ENCODE measurements around the gene SUSD4. TPM values are rescaled to one million over a fixed set of nuclear protein-coding genes. Genes with fewer than 3 reads are reported as not detected.

SUSD4 gene
- total and polyA plus RNA-seq, 8 donors: 2.0 to 29.2 (median 25.0) TPM

DNA sequence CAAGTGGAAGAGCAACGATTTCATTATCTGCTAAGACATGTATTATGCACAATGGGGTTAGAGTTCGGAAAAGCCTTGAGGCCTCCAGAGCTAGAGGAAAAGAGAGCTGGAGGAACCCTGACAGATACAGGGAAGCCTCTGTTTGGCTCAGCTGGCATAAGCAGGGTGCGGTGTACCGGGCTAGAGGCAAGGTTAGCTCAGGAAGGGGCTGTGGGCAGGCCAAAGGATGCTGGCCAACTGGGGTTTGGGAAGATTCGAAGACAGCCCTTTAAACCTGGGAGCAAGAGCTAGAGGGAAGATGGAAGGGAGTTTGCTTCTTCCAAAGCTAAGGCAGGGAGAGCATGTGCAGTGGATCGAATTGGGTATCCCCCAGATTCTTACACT is 113.4 kb downstream of the SUSD4 start:
- Histone ChIP-seq H3K9me3 (no peaks in the 10 kb centered on the region), H3K27me3 (no peaks in the 10 kb centered on the region), H3K4me3 (no peak overlapping the region), H3K36me3 (no peaks in the 10 kb centered on the region), H3K27ac (no peak overlapping the region), H3K4me1 (no peaks in the 10 kb centered on the region)
- intact Hi-C loops (cut with DNase I): no loop called here
- TF ChIP-seq, protein P1, sequence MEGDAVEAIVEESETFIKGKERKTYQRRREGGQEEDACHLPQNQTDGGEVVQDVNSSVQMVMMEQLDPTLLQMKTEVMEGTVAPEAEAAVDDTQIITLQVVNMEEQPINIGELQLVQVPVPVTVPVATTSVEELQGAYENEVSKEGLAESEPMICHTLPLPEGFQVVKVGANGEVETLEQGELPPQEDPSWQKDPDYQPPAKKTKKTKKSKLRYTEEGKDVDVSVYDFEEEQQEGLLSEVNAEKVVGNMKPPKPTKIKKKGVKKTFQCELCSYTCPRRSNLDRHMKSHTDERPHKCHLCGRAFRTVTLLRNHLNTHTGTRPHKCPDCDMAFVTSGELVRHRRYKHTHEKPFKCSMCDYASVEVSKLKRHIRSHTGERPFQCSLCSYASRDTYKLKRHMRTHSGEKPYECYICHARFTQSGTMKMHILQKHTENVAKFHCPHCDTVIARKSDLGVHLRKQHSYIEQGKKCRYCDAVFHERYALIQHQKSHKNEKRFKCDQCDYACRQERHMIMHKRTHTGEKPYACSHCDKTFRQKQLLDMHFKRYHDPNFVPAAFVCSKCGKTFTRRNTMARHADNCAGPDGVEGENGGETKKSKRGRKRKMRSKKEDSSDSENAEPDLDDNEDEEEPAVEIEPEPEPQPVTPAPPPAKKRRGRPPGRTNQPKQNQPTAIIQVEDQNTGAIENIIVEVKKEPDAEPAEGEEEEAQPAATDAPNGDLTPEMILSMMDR (IDR thresholded peaks at IDR 0.05): no peak
- ATAC-seq (no peak), DNase-seq (no peak)

DNA sequence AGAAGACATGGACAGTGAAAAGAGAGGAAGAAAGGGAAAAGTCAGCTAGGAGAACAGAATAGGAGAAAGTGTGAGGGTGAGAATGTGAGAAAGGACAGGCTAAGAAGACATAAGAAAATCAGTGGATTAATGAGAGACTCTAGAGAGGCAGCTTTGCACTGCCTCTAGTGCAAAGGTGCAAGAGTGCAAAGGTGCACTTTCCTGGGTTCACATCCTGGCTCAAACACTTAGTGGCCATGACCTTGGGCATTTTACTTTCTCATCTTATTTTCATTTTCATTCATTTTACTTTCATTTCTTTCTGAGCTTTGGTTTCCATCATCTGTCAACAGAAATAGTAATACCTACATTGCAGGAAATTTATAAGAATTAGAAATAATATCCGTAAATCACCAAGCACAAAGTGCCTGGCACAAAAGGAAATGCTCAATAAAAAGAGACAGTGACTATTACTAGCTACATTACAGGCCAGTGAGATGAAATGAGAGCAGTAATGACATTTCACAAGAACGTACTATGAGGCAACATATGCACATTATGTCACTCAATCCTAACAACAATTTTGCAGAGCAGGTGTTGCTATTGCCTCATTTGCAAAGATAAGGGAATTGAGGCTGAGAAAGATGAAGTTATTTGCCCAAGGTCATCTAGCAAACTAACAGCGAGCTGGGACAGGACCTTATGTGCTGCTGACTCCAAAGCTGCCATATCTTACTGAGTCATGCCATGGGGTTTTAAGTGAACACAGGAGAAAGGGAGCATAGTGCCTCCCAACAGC is 113.9 kb downstream of the SUSD4 start:
- H3K4me1 ChIP-seq: no peaks in the 10 kb centered on the region
- H3K27ac ChIP-seq: no peak overlapping the region
- TF ChIP-seq, protein P1 (IDR thresholded peaks at IDR 0.05): no peak
- H3K27me3 ChIP-seq: no peaks in the 10 kb centered on the region
- intact Hi-C loops (cut with DNase I): loop anchor here in 1 of 2 donors (10.0 kb wide), 1 partner anchor 115 kb away; no protein-coding TSS in a partner anchor
- ATAC-seq (no peak), DNase-seq (no peak)
- H3K4me3 ChIP-seq: no peak overlapping the region
- no peaks in the 10 kb centered on the region for H3K9me3 ChIP-seq
- H3K36me3 ChIP-seq: no peaks in the 10 kb centered on the region

DNA sequence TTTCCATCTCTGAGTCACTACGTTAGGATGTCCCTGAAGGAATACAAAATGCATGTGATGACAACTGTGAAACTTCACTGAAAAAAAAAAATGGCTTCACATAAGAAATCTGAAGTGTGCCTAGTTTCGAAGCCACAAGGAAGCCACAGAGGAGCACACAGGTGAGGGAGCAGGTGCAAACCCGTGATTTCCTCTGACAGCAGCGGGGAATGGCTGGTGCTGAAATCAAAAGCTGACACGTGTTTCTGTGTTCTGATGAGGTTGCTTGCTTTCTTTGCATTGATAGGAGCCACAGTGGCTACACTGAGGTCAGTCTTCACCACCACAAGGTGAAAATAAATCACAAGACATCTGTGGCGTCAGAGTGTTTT is 115.2 kb downstream of the SUSD4 start:
- H3K4me1 ChIP-seq: no peaks in the 10 kb centered on the region
- H3K27ac ChIP-seq: no peak overlapping the region
- no peaks in the 10 kb centered on the region for H3K27me3 ChIP-seq
- H3K4me3 ChIP-seq: no peak overlapping the region
- ATAC-seq (no peak), DNase-seq (no peak)
- no peaks in the 10 kb centered on the region for H3K36me3 ChIP-seq
- no peaks in the 10 kb centered on the region for H3K9me3 ChIP-seq
- intact Hi-C loops (cut with DNase I): loop anchor here in 1 of 2 donors (10.0 kb wide), 1 partner anchor 114 kb away; no protein-coding TSS in a partner anchor
- TF ChIP-seq, protein P1 (IDR thresholded peaks at IDR 0.05): no peak

DNA sequence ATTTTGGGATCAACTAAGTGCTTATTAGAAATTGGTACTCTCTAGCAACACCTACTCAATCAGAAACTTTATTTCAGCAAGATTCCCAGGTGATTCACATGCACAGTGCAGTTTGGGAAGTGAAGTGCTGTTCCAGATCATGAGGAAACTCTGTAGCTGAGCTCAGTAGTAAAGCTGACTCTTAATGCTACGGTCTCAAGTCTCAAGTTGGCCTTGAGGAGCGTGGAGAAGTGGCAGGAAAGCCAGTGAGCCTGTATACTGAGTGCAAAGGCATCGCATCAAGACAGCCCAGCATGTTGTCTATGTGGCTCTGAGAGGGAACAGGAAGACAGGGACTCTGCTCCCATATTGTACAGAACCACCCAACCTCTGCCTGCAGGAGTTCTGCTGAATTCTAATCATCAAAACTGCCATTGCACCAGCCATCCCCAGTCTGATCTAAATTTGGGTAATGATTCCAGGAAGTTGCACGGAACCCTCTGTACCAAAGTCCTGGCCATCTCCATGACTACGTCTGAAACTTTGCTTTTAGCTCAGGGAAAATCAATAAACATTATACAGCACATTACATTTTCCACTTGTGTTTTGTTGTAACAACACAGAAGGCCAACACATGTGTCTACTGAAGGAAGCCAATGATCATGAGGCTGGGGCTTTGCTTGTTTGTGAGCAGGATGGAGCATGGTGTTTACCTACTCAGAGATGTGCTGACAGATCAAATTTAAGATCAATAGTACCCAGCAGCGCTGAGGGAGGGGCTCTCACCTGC is 115.8 kb downstream of the SUSD4 start:
- Histone ChIP-seq H3K36me3 (no peaks in the 10 kb centered on the region), H3K27me3 (no peaks in the 10 kb centered on the region), H3K9me3 (no peaks in the 10 kb centered on the region), H3K4me3 (no peak overlapping the region), H3K4me1 (no peaks in the 10 kb centered on the region), H3K27ac (no peak overlapping the region)
- no peak for ATAC-seq
- intact Hi-C loops (cut with DNase I): loop anchor here in 1 of 2 donors (10.0 kb wide), 1 partner anchor 113 kb away; no protein-coding TSS in a partner anchor
- TF ChIP-seq, protein P1 (IDR thresholded peaks at IDR 0.05): no peak
- DNase-seq: no peak

Measured in left lung (tissue), 10 donors.